Pancreas (tissue), 10 donors: Measurements from ENCODE around the gene SBF2. TPM values are rescaled to one million over a fixed set of nuclear protein-coding genes. Genes with fewer than 3 reads are reported as not detected.

Experiments used
- ATAC-seq, 4 donors: fragments of 200-7000 bp; cut with Tn5 transposase; one replicate each; pipeline versions ENCODE4 v1.8.0 to v1.9.1; 2020; ENCODE audit warnings: mild to moderate bottlenecking in 4 of 4, moderate library complexity in 4 of 4
- DNase-seq, 6 donors: peaks; one replicate each; pipeline ENCODE4 v3.0.0-alpha.2; 2020
- FAIRE-seq: peaks from 2 replicates; lab custom pipeline; 2012; peaks lifted over from hg19 to GRCh38; lab: Jason Lieb, UNC
- H3K27ac ChIP-seq, 4 donors: fragments of 200-600 bp; sonication (generic); 1 replicate in 3 of 4; 2 replicates in 1 of 4; pipeline versions ENCODE4 v1.5.0 to v1.8.0; 2020
- H3K27me3 ChIP-seq, 4 donors: fragments of 200-600 bp; one replicate each; pipeline ENCODE4 v1.8.0; 2021
- H3K36me3 ChIP-seq, 3 donors: fragments of 200-600 bp; sonication (generic) in 1 of 3; one replicate each; pipeline versions ENCODE4 v1.5.0 to v1.8.0; 2020 to 2021
- H3K4me1 ChIP-seq, 3 donors: fragments of 200-600 bp; one replicate each; pipeline ENCODE4 v1.8.0; 2021
- H3K4me3 ChIP-seq, 4 donors: fragments of 200-600 bp; sonication (generic) in 2 of 4; one replicate each; pipeline versions ENCODE4 v1.5.0 to v1.8.0; 2020 to 2021
- H3K9me3 ChIP-seq, 4 donors: fragments of 200-600 bp; one replicate each; pipeline ENCODE4 v1.8.0; 2021
- CTCF ChIP-seq, 4 donors: fragments of 200-600 bp; sonication (generic) in 3 of 4; IDR thresholded peaks; one replicate each; pipeline versions ENCODE4 v1.5.0 to v1.8.0; 2021; ENCODE audit warnings: antibody characterized with exemption in 4 of 4
- WGBS, 2 donors: extraction: QIAGEN DNeasy Blood & Tissue Kit; methylation state at CpG; one replicate each; pipeline ENCODE4 v1.1.7; 2013; 5-methylcytosine and 5-hydroxymethylcytosine counted together
- intact Hi-C, 3 donors: fragments of 100-400 bp; cut with DNase I; formaldehyde crosslinking; loops; one replicate each; pipeline versions ENCODE4 v1.11.1 to v1.14.2; 2022
- polyA plus RNA-seq, 2 donors: library from polyadenylated mRNA; stranded (reverse); fragments of 200-250 nt; gene quantifications; one replicate each; pipeline ENCODE4 v1.2.3, GENCODE V29; 2013
- total RNA-seq, 6 donors: library from RNA; stranded (reverse); fragmentation: NEBNext Ultra II Directional in 4 of 6; extraction: Animal tissue kit (Norgen Biotek cat#: 25700) in 4 of 6; gene quantifications; one replicate each; pipeline versions ENCODE4 v1.2.1 to v1.2.4, GENCODE V29; 2021 to 2023
- donor health status: healthy with polysubstance abuse.
- donor health status: DM: no; HTN: no; CAD: no; lungs with moderate emphysema.
- donor health status: DM: no; HTN: no; CAD: no.
- donor health status: control.
- donor health status: control.
- donor health status: Bipolar disorder and iron deficiency.
- donor health status: DM: yes; HTN: yes; CAD: no.
- donor health status: DM: no; HTN: no; CAD: no.
- donor health status: DM: no; HTN: no; CAD: no.
- donor health status: DM: yes; HTN: yes; CAD: no.

The SBF2 gene
- total and polyA plus RNA-seq, 8 donors: 4.6 to 21.8 (median 10.3) TPM

GRCh38 chr11:9887472-9887871, 406.5 kb downstream of the SBF2 start:
- H3K36me3 ChIP-seq: no peaks in the 10 kb centered on the region
- DNase-seq (no peak), ATAC-seq (no peak), FAIRE-seq (no peak)
- no peak overlapping the region for H3K27ac ChIP-seq
- no peak overlapping the region for H3K4me3 ChIP-seq
- H3K27me3 ChIP-seq: no peaks in the 10 kb centered on the region
- H3K4me1 ChIP-seq: no peaks in the 10 kb centered on the region
- no peaks in the 10 kb centered on the region for H3K9me3 ChIP-seq
- TF ChIP-seq CTCF (IDR thresholded peaks at IDR 0.05): no peak
- intact Hi-C loops: no loop called here
- 65 to 68% methylated on average over 2 of the region's 2 CpGs for WGBS, 2 donors

GRCh38 chr11:9886595-9886994, 407.4 kb downstream of the SBF2 start:
- TF ChIP-seq CTCF (IDR thresholded peaks at IDR 0.05): no peak
- DNase-seq (no peak), FAIRE-seq (no peak), ATAC-seq (no peak)
- intact Hi-C loops: no loop called here
- H3K4me3 ChIP-seq: no peak overlapping the region
- 87 to 89% methylated on average over 5 of the region's 5 CpGs for WGBS, 2 donors
- no peak overlapping the region for H3K27ac ChIP-seq
- H3K4me1 ChIP-seq: no peaks in the 10 kb centered on the region
- H3K9me3 ChIP-seq: no peaks in the 10 kb centered on the region
- no peaks in the 10 kb centered on the region for H3K36me3 ChIP-seq
- no peaks in the 10 kb centered on the region for H3K27me3 ChIP-seq

- Histone ChIP-seq H3K4me1 (no peaks in the 10 kb centered on the region), H3K9me3 (no peaks in the 10 kb centered on the region), H3K4me3 (no peak overlapping the region), H3K27ac (no peak overlapping the region), H3K36me3 (no peaks in the 10 kb centered on the region), H3K27me3 (no peaks in the 10 kb centered on the region)
- DNase-seq (no peak), FAIRE-seq (no peak), ATAC-seq (no peak)
- TF ChIP-seq CTCF (IDR thresholded peaks at IDR 0.05): no peak
- 91 to 100% methylated on average over 2 of the region's 2 CpGs for WGBS, 2 donors
- intact Hi-C loops: no loop called here
Observed at GRCh38 chr11:9884601-9885000, 409.4 kb downstream of the SBF2 start.

- no peak for TF ChIP-seq CTCF (IDR thresholded peaks at IDR 0.05)
- intact Hi-C loops: no loop called here
- Histone ChIP-seq H3K4me1 (no peaks in the 10 kb centered on the region), H3K4me3 (no peak overlapping the region), H3K36me3 (no peaks in the 10 kb centered on the region), H3K27me3 (no peaks in the 10 kb centered on the region), H3K27ac (no peak overlapping the region), H3K9me3 (no peaks in the 10 kb centered on the region)
- 96% methylated on average over 2 of the region's 2 CpGs for WGBS, 2 donors
- DNase-seq (no peak), FAIRE-seq (no peak), ATAC-seq (no peak)
Observed at GRCh38 chr11:9880657-9881056, 413.4 kb downstream of the SBF2 start.

- Histone ChIP-seq H3K36me3 (no peaks in the 10 kb centered on the region), H3K27ac (no peak overlapping the region), H3K27me3 (no peaks in the 10 kb centered on the region), H3K4me3 (no peak overlapping the region), H3K9me3 (no peaks in the 10 kb centered on the region), H3K4me1 (no peaks in the 10 kb centered on the region)
- no peak for FAIRE-seq
- 51 to 53% methylated on average over 2 of the region's 2 CpGs for WGBS, 2 donors
- no peak for TF ChIP-seq CTCF (IDR thresholded peaks at IDR 0.05)
- no peak for ATAC-seq
- intact Hi-C loops: no loop called here
- no peak for DNase-seq
Observed at GRCh38 chr11:9878936-9879335, 415.1 kb downstream of the SBF2 start.
